ENCODE data around the gene PSME3IP1. TPM values are rescaled to one million over a fixed set of nuclear protein-coding genes. Genes with fewer than 3 reads are reported as not detected.

The PSME3IP1 gene
- total RNA-seq, 4 donors from 2014 or later = 38.8 to 68.9 (median 64.9) TPM

GRCh38 chr16:57231821-57232350 lies 46.0 kb upstream of the PSME3IP1 start:
- 46 to 53% methylated on average over 3 of the region's 3 CpGs for WGBS, 2 donors
- no peak for DNase-seq (ENCODE audit: low spot score in 2 of 2)
- H3K4me3 ChIP-seq (ENCODE audit: low read depth, poor library complexity, severe bottlenecking) = no peak overlapping the region
- intact Hi-C loops (cut with DNase I; ENCODE audit: low total_unique reads) = no loop called here
- TF ChIP-seq POLR2A (IDR thresholded peaks at IDR 0.05) = no peak
- TF ChIP-seq, protein P1, sequence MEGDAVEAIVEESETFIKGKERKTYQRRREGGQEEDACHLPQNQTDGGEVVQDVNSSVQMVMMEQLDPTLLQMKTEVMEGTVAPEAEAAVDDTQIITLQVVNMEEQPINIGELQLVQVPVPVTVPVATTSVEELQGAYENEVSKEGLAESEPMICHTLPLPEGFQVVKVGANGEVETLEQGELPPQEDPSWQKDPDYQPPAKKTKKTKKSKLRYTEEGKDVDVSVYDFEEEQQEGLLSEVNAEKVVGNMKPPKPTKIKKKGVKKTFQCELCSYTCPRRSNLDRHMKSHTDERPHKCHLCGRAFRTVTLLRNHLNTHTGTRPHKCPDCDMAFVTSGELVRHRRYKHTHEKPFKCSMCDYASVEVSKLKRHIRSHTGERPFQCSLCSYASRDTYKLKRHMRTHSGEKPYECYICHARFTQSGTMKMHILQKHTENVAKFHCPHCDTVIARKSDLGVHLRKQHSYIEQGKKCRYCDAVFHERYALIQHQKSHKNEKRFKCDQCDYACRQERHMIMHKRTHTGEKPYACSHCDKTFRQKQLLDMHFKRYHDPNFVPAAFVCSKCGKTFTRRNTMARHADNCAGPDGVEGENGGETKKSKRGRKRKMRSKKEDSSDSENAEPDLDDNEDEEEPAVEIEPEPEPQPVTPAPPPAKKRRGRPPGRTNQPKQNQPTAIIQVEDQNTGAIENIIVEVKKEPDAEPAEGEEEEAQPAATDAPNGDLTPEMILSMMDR (IDR thresholded peaks at IDR 0.05) = no peak

GRCh38 chr16:57229079-57229478 lies 43.2 kb upstream of the PSME3IP1 start:
- no peak for DNase-seq (ENCODE audit: low spot score in 2 of 2)
- no peak overlapping the region for H3K4me3 ChIP-seq (ENCODE audit: low read depth, poor library complexity, severe bottlenecking)
- intact Hi-C loops (cut with DNase I; ENCODE audit: low total_unique reads) = no loop called here
- no peak for TF ChIP-seq POLR2A (IDR thresholded peaks at IDR 0.05)
- TF ChIP-seq, protein P1 (IDR thresholded peaks at IDR 0.05) = no peak
- WGBS, 2 donors = 94 to 97% methylated on average over 1 of the region's 1 CpG

DNA sequence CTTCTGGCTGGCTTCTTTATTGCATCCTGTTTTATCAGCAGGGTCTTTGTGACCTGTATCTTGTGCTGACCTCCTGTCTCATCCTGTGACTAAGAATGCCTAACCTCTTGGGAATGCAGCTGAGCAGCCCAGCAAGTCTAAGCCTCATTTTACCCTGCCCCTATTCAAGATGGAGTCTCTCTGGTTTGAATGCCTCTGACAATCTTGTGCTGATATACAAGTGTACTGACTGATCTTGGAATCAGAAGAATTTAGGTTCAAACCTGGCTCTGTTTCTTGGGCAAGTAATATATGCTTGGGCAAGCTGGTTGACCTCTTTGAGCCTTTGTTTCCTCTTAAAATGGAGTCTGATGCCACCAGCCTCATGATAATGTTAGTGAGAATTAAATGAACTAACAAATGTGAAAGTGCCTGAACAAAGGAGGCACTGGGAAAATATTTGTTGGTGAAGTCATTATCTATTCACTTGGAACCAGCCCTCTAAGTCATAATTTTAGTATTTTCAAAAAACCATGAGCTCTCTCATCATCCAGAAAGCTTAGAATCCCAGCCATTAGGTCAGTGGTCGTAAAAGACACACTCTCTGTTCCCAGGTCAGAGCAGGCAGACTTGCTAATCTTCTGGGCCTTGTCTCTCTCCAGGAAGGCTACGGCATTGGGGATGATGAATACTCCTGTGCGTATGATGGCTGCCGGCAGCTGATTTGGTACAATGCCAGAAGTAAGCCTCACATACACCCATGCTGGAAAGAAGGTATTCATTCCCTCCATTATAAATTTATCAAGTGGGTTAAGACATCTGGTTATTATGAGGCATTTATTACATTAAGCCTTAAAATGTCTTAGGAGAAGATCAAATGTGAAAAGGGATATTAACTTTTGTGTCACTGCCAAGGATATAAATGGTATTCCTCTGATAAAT lies 41.1 kb upstream of the PSME3IP1 start:
- DNase-seq (ENCODE audit: low spot score in 2 of 2) = no peak
- 85 to 87% methylated on average over 4 of the region's 4 CpGs for WGBS, 2 donors
- no peak for TF ChIP-seq POLR2A (IDR thresholded peaks at IDR 0.05)
- TF ChIP-seq, protein P1 (IDR thresholded peaks at IDR 0.05) = no peak
- no peak overlapping the region for H3K4me3 ChIP-seq (ENCODE audit: low read depth, poor library complexity, severe bottlenecking)
- intact Hi-C loops (cut with DNase I; ENCODE audit: low total_unique reads) = no loop called here

DNA sequence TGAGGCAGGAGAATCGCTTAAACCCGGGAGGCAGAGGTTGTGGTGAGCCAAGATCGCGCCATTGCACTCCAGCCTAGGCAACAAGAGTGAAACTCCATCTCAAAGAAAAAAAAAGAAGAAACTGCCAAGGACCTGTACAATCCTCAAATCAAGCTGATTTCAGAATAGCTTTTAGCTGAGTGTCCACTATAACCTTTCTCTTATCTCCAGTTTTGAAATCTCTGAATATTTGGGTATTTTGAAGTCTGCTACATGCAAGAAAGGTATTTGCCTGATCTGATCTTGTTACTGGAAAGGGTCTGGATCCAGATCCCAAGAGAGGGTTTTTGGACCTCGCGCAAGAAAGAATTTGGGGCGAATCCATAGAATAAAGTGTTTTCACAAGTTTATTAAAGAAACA lies 40.1 kb upstream of the PSME3IP1 start:
- DNase-seq (ENCODE audit: low spot score in 2 of 2) = no peak
- 95 to 98% methylated on average over 7 of the region's 7 CpGs for WGBS, 2 donors
- intact Hi-C loops (cut with DNase I; ENCODE audit: low total_unique reads) = no loop called here
- TF ChIP-seq, protein P1 (IDR thresholded peaks at IDR 0.05) = no peak
- TF ChIP-seq POLR2A (IDR thresholded peaks at IDR 0.05) = no peak
- no peak overlapping the region for H3K4me3 ChIP-seq (ENCODE audit: low read depth, poor library complexity, severe bottlenecking)

GRCh38 chr16:57224651-57225335 lies 39.0 kb upstream of the PSME3IP1 start:
- no peak for DNase-seq (ENCODE audit: low spot score in 2 of 2)
- no peak overlapping the region for H3K4me3 ChIP-seq (ENCODE audit: low read depth, poor library complexity, severe bottlenecking)
- TF ChIP-seq, protein P1 (IDR thresholded peaks at IDR 0.05) = no peak
- TF ChIP-seq POLR2A (IDR thresholded peaks at IDR 0.05) = no peak
- 93 to 96% methylated on average over 6 of the region's 6 CpGs for WGBS, 2 donors
- intact Hi-C loops (cut with DNase I; ENCODE audit: low total_unique reads) = no loop called here

All from lower leg skin (tissue), 4 donors.